NCI-H1436 treated with DMSO at 0.1 percent for 48 hours (cell line): ENCODE results near the gene TJP3.

Experiments
- DNase-seq: peaks from one replicate; lab custom pipeline; 2025; lab: John Stamatoyannopoulos, UW

Gene TJP3

GRCh38 chr19:3710265-3710812, 2.2 kb downstream of the TJP3 start:
- no peak for DNase-seq

GRCh38 chr19:3712663-3713611, 4.8 kb downstream of the TJP3 start:
- no peak for DNase-seq

GRCh38 chr19:3716147-3716668, 8.0 kb downstream of the TJP3 start:
- no peak for DNase-seq

- no peak for DNase-seq
These were observed 11.7 kb downstream of the TJP3 start for GRCh38 chr19:3719868-3720267.

- DNase-seq = no peak
These were observed 12.2 kb downstream of the TJP3 start for GRCh38 chr19:3720349-3720917.

- peak; percentile 77 for DNase-seq
These were observed 13.1 kb downstream of the TJP3 start for GRCh38 chr19:3721131-3721886.

GRCh38 chr19:3721887-3722442, 13.8 kb downstream of the TJP3 start:
- DNase-seq = no peak

GRCh38 chr19:3722443-3723109, 14.4 kb downstream of the TJP3 start:
- no peak for DNase-seq

- DNase-seq = no peak
These were observed 14.9 kb downstream of the TJP3 start for GRCh38 chr19:3723110-3723488.

GRCh38 chr19:3723883-3724282, 15.7 kb downstream of the TJP3 start:
- DNase-seq = no peak

GRCh38 chr19:3725121-3725520, 16.9 kb downstream of the TJP3 start:
- no peak for DNase-seq

- no peak for DNase-seq
These were observed 17.6 kb downstream of the TJP3 start for GRCh38 chr19:3725640-3726310.

- no peak for DNase-seq
These were observed 22.3 kb downstream of the TJP3 start for GRCh38 chr19:3730457-3730958.

GRCh38 chr19:3732108-3732507, 23.9 kb downstream of the TJP3 start:
- DNase-seq = no peak

GRCh38 chr19:3733549-3734309, 25.5 kb downstream of the TJP3 start:
- DNase-seq = no peak

GRCh38 chr19:3734310-3734600, 26.1 kb downstream of the TJP3 start:
- no peak for DNase-seq

- no peak for DNase-seq
These were observed 28.0 kb downstream of the TJP3 start for GRCh38 chr19:3736106-3736724.

- DNase-seq = no peak
These were observed 29.5 kb downstream of the TJP3 start for GRCh38 chr19:3737487-3738205.
